HCT116 (cell line): ENCODE results near the gene ALG3.

ENCODE experiments used
- CEBPB ChIP-seq: IDR thresholded peaks from 2 replicates; pipeline ENCODE4 v1.6.1; 2012; ENCODE audit warnings: low read depth
- EGR1 ChIP-seq: IDR thresholded peaks from 2 replicates; pipeline ENCODE4 v1.6.1; 2012; ENCODE audit warnings: low read depth
- EZH2 ChIP-seq: fragments of 200-600 bp; sonication (generic); IDR thresholded peaks from 2 replicates; pipeline ENCODE4 v1.6.1; 2017; ENCODE audit warnings: antibody characterized with exemption, mixed run types
- POLR2A ChIP-seq: IDR thresholded peaks from 2 replicates; pipeline ENCODE4 v1.7.0; 2011; ENCODE audit warnings: borderline replicate concordance; ENCODE audit not compliant: insufficient read depth, insufficient read length; ENCODE audit errors: extremely low read depth
- TCF7L2 ChIP-seq: IDR thresholded peaks from 2 replicates; pipeline ENCODE4 v1.7.0; 2011; ENCODE audit warnings: borderline replicate concordance, inconsistent platforms; ENCODE audit not compliant: insufficient read depth, insufficient read length; ENCODE audit errors: extremely low read depth
- TF ChIP-seq, protein P1 (sequence below): IDR thresholded peaks from 2 replicates; pipeline ENCODE4 v1.6.1; 2012
- TF ChIP-seq, protein P2 (sequence below): IDR thresholded peaks from 2 replicates; pipeline ENCODE4 v1.6.1; 2012; ENCODE audit warnings: low read depth
- TF ChIP-seq, protein P3 (sequence below), 3 experiments: fragments of 200-600 bp in 1 of 3; sonication (generic) in 1 of 3; IDR thresholded peaks in 2 of 3; conservative IDR thresholded peaks in 1 of 3; 2 replicates each; pipeline ENCODE4 v1.5.1; 2012 to 2017; ENCODE audit warnings: low read depth in 2 of 3, low read length in 2 of 3, antibody characterized with exemption in 1 of 3, borderline replicate concordance in 1 of 3, control low read depth in 1 of 3, mild to moderate bottlenecking in 1 of 3, mixed read lengths in 1 of 3, mixed run types in 1 of 3, moderate library complexity in 1 of 3; ENCODE audit not compliant: insufficient read depth in 1 of 3
- TF ChIP-seq, protein P4 (sequence below): IDR thresholded peaks from 2 replicates; pipeline ENCODE4 v1.6.1; 2012

DNA sequence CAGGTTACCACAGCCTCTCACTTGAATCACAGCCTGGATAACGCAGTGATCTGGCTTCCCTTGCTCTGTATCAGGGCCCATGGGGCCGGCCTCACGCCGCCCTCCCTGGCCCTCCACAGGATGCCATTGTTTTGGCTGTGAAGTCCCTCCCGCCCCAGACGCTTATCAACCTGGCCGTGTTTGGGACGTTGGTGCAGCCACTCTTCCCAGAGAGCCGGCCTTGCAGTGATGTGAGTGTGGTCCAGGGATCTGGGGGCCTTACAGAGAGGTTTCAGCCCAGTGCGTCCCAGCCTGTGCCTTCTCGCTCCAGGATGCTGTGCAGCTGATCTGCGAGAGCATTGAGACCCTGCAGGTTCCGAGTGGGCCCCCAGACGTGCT lies 12.7 kb downstream of the ALG3 start:
- no peak for TF ChIP-seq POLR2A
- TF ChIP-seq, protein P1, sequence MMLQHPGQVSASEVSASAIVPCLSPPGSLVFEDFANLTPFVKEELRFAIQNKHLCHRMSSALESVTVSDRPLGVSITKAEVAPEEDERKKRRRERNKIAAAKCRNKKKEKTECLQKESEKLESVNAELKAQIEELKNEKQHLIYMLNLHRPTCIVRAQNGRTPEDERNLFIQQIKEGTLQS, result no peak
- TF ChIP-seq, protein P2, sequence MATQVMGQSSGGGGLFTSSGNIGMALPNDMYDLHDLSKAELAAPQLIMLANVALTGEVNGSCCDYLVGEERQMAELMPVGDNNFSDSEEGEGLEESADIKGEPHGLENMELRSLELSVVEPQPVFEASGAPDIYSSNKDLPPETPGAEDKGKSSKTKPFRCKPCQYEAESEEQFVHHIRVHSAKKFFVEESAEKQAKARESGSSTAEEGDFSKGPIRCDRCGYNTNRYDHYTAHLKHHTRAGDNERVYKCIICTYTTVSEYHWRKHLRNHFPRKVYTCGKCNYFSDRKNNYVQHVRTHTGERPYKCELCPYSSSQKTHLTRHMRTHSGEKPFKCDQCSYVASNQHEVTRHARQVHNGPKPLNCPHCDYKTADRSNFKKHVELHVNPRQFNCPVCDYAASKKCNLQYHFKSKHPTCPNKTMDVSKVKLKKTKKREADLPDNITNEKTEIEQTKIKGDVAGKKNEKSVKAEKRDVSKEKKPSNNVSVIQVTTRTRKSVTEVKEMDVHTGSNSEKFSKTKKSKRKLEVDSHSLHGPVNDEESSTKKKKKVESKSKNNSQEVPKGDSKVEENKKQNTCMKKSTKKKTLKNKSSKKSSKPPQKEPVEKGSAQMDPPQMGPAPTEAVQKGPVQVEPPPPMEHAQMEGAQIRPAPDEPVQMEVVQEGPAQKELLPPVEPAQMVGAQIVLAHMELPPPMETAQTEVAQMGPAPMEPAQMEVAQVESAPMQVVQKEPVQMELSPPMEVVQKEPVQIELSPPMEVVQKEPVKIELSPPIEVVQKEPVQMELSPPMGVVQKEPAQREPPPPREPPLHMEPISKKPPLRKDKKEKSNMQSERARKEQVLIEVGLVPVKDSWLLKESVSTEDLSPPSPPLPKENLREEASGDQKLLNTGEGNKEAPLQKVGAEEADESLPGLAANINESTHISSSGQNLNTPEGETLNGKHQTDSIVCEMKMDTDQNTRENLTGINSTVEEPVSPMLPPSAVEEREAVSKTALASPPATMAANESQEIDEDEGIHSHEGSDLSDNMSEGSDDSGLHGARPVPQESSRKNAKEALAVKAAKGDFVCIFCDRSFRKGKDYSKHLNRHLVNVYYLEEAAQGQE, result no peak
- TF ChIP-seq, protein P3, sequence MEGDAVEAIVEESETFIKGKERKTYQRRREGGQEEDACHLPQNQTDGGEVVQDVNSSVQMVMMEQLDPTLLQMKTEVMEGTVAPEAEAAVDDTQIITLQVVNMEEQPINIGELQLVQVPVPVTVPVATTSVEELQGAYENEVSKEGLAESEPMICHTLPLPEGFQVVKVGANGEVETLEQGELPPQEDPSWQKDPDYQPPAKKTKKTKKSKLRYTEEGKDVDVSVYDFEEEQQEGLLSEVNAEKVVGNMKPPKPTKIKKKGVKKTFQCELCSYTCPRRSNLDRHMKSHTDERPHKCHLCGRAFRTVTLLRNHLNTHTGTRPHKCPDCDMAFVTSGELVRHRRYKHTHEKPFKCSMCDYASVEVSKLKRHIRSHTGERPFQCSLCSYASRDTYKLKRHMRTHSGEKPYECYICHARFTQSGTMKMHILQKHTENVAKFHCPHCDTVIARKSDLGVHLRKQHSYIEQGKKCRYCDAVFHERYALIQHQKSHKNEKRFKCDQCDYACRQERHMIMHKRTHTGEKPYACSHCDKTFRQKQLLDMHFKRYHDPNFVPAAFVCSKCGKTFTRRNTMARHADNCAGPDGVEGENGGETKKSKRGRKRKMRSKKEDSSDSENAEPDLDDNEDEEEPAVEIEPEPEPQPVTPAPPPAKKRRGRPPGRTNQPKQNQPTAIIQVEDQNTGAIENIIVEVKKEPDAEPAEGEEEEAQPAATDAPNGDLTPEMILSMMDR (IDR thresholded peaks at IDR 0.05 in 2 of 3, conservative IDR thresholded peaks at IDR 0.05 in 1 of 3; ENCODE audit: borderline replicate concordance in 1 of 3, insufficient read depth in 1 of 3, low read depth in 2 of 3, low read length in 2 of 3), result no peak
- TF ChIP-seq, protein P4, sequence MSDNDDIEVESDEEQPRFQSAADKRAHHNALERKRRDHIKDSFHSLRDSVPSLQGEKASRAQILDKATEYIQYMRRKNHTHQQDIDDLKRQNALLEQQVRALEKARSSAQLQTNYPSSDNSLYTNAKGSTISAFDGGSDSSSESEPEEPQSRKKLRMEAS, result no peak
- no peak for TF ChIP-seq EZH2
- TF ChIP-seq CEBPB, result no peak
- no peak for TF ChIP-seq EGR1
- TF ChIP-seq TCF7L2, result no peak
